Stomach (tissue), 9 donors: Measurements from ENCODE around the gene ULBP2. TPM values are rescaled to one million over a fixed set of nuclear protein-coding genes. Genes with fewer than 3 reads are reported as not detected.
"Not testable (repeated sequence)": the region's sequence is repeated elsewhere in the genome, so short reads cannot be mapped to it uniquely, and the experiment has no call there.

Source experiments
- DNase-seq, 2 donors: peaks; one replicate each; pipeline versions ENCODE4 v3.0.0 to v3.0.0-alpha.2; 2013 to 2019
- H3K27ac ChIP-seq, 5 donors: fragments of 200-600 bp in 4 of 5; sonication (generic) in 4 of 5; one replicate each; pipeline ENCODE4 v1.5.1; 2013 to 2019; ENCODE audit warnings: mild to moderate bottlenecking in 1 of 5, moderate library complexity in 1 of 5
- H3K27me3 ChIP-seq, 3 donors: fragments of 200-600 bp; sonication (generic); one replicate each; pipeline ENCODE4 v1.5.1; 2017 to 2019; ENCODE audit warnings: mixed run types in 1 of 3
- H3K36me3 ChIP-seq, 4 donors: fragments of 200-600 bp; sonication (generic); 1 replicate in 3 of 4; 2 replicates in 1 of 4; pipeline ENCODE4 v1.5.1; 2016 to 2019
- H3K4me1 ChIP-seq, 4 donors: fragments of 200-600 bp; sonication (generic); one replicate each; pipeline ENCODE4 v1.5.1; 2016 to 2019
- H3K4me3 ChIP-seq, 4 donors: fragments of 200-600 bp; sonication (generic) in 3 of 4; one replicate each; pipeline ENCODE4 v1.5.1; 2016 to 2019; ENCODE audit warnings: mild to moderate bottlenecking in 1 of 4
- H3K9me3 ChIP-seq, 4 donors: fragments of 200-600 bp; sonication (generic); one replicate each; pipeline ENCODE4 v1.5.1; 2016 to 2019
- CTCF ChIP-seq, 7 experiments: fragments of 450-650 bp in 4 of 7; fragments of 200-600 bp in 3 of 7; sonication (generic) in 3 of 7; IDR thresholded peaks; one replicate each; pipeline ENCODE4 v1.5.1; 2016 to 2019; ENCODE audit warnings: antibody characterized with exemption in 7 of 7, control low read depth in 2 of 7, mild to moderate bottlenecking in 1 of 7
- EP300 ChIP-seq: sonication (generic); formaldehyde crosslinking; IDR thresholded peaks from one replicate; pipeline ENCODE4 v1.6.1; 2017; ENCODE audit warnings: antibody characterized with exemption
- POLR2A ChIP-seq, 4 donors: fragments of 450-650 bp; IDR thresholded peaks; one replicate each; pipeline ENCODE4 v1.6.1; 2016; ENCODE audit warnings: antibody characterized with exemption in 4 of 4, control low read depth in 2 of 4, mild to moderate bottlenecking in 1 of 4, moderate library complexity in 1 of 4
- POLR2AphosphoS5 ChIP-seq, 3 donors: sonication (generic); formaldehyde crosslinking; IDR thresholded peaks; one replicate each; pipeline ENCODE4 v1.6.1; 2016; ENCODE audit warnings: antibody characterized with exemption in 3 of 3
- WGBS, 5 donors: extraction: QIAGEN DNeasy Blood & Tissue Kit in 3 of 5; methylation state at CpG; one replicate each; pipeline versions ENCODE4 v1.1.5 to v1.1.7; 2013 to 2018; 5-methylcytosine and 5-hydroxymethylcytosine counted together
- intact Hi-C: fragments of 100-400 bp; cut with DNase I; formaldehyde crosslinking; loops from one replicate; pipeline ENCODE4 v1.15.1; 2023; ENCODE audit warnings: low total_unique reads
- polyA plus RNA-seq, 3 donors: library from polyadenylated mRNA; stranded (reverse); fragments of 200-250 nt; gene quantifications; one replicate each; pipeline ENCODE4 v1.2.3, GENCODE V29; 2013
- total RNA-seq, 5 donors: library from RNA; depleted of rRNA; stranded (reverse); fragments of >200 nt; gene quantifications; one replicate each; pipeline versions ENCODE4 v1.1.0 to v1.2.3, GENCODE V29; 2014 to 2016
- donor health status: healthy with polysubstance abuse.
- donor health status: Bipolar disorder and iron deficiency.
- donor health status: healthy.

ULBP2 gene
- total and polyA plus RNA-seq, 8 donors = 0.31 to 1.4 (median 0.43) TPM; not detected in 5

- 1 to 3% (median 1%) methylated on average over 42 to 69 of the region's 69 CpGs for WGBS, 5 donors
- Histone ChIP-seq H3K4me3 (peak within 1 kb of the TSS; percentile 45 to 66 (median 54)), H3K27me3 (peaks cover 3 to 99% (median 63%) of the 10 kb centered on the region in 3 donors), H3K4me1 (peaks cover 24 to 29% (median 27%) of the 10 kb centered on the region in 4 donors), H3K36me3 (no peaks in the 10 kb centered on the region), H3K9me3 (no peaks in the 10 kb centered on the region), H3K27ac (no peak within 1 kb of the TSS)
- intact Hi-C loops = no loop called here
- no peak for TF ChIP-seq POLR2A (IDR thresholded peaks at IDR 0.05)
- peak in 2 of 3 donors; percentile 11 to 56 for TF ChIP-seq POLR2AphosphoS5 (IDR thresholded peaks at IDR 0.05)
- TF ChIP-seq EP300 = no peak
- TF ChIP-seq CTCF (IDR thresholded peaks at IDR 0.05) = no peak
- peak; percentile 64 to 92 for DNase-seq
Observed at GRCh38 chr6:149963462-149964307, 21.9 kb downstream of the ULBP2 start, which contains the start of gene ULBP1. Gene ULBP1, plus strand, starts transcription at chr6:149963943. Its CDS starts 107 bp downstream, at chr6:149964050.

DNA sequence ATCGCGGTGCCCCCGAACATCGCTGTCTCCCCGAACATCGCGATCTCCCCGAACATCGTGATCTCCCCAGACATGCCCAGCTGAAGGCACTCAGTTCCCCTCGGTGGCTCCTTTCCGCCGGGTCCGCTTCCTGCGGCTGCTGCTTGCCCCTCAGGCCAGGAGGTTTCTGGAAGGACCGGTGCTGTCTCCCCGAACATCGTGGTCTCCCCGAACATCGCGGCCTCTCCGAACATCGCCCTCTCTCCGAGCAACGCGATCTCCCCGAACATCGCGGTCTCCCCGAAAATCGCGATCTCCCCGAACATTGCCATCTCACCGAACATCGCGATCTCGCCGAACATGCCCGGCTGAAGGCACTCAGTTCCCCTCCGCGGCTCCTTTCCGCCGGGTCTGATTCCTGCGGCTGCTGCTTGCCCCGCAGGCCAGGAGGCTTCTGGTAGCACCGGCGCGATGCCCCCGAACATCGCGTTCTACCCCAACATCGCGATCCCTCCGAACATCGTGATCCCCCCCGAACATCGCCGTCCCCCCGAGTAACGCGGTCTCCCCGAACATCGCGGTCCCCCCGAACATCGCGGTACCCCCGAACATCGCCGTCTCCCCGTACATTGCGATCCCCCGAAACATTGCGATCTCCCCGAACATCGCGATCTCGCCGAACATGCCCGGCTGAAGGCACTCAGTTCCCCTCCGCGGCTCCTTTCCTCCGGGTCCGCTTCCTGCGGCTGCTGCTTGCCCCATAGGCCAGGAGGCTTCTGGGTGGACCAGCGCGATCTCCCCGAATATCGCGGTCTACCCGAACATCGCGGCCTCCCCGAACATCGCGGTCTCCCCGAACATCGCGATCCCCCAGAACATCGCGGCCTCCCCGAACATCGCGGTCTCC is 22.7 kb downstream of the ULBP2 start:
- Histone ChIP-seq H3K4me1 (peaks cover 24 to 29% (median 27%) of the 10 kb centered on the region in 4 donors), H3K27me3 (peaks cover 3 to 98% (median 57%) of the 10 kb centered on the region in 3 donors), H3K36me3 (no peaks in the 10 kb centered on the region), H3K27ac (no peak overlapping the region), H3K9me3 (no peaks in the 10 kb centered on the region), H3K4me3 (peak overlapping the region; percentile 45 to 66 (median 54))
- 2 to 4% (median 3%) methylated on average over 78 to 103 of the region's 103 CpGs for WGBS, 5 donors
- DNase-seq = peak in 1 of 2 donors; percentile 48
- intact Hi-C loops = no loop called here
- no peak for TF ChIP-seq EP300
- no peak for TF ChIP-seq POLR2A (IDR thresholded peaks at IDR 0.05)
- no peak for TF ChIP-seq POLR2AphosphoS5 (IDR thresholded peaks at IDR 0.05)
- no peak for TF ChIP-seq CTCF (IDR thresholded peaks at IDR 0.05)

DNA sequence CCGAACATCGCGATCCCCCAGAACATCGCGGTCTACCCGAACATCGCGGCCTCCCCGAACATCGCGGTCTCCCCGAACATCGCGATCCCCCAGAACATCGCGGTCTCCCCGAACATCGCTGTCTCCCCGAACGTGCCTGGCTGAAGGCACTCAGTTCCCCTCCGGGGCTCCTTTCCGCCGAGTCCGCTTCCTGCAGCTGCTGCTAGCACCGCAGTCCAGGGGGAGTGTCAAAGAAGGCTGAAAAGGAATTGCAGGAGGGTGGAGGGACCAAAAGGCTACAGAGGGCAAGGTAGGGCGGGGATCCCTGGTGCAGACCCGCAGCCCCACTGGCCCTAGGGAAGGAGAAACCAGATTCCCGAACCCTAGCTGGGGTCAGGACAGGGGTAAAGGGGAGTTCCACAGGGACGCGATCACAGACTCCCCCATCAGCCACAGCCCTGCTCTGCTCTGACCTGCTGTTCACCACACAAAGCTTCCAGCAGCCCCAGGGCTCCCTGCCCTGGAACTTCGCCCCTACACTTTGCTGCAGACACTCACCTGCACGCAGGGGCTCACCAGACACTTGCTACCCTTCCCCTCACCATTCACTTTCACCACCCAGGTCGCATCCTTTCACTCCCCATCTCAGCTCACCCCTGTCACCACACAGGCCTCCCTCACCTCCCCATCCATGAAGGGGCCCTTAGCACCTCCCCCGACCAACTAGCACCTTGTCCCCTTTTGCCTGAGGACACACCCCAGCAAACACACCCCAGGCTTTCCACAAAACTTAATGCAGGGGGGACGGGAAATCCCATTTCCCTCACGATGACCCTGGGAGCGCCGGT is 23.6 kb downstream of the ULBP2 start:
- H3K4me1 ChIP-seq = peaks cover 24 to 29% (median 27%) of the 10 kb centered on the region in 4 donors
- no peaks in the 10 kb centered on the region for H3K9me3 ChIP-seq
- DNase-seq = peak in 1 of 2 donors; percentile 62
- H3K36me3 ChIP-seq = no peaks in the 10 kb centered on the region
- 8 to 39% (median 11%) methylated on average over 9 to 38 of the region's 38 CpGs for WGBS, 5 donors
- H3K4me3 ChIP-seq = peak overlapping the region; percentile 45 to 66 (median 54)
- intact Hi-C loops = no loop called here
- H3K27me3 ChIP-seq = peaks cover 3 to 98% (median 55%) of the 10 kb centered on the region in 3 donors
- TF ChIP-seq POLR2A (IDR thresholded peaks at IDR 0.05) (no peak), EP300 (no peak), POLR2AphosphoS5 (IDR thresholded peaks at IDR 0.05) (no peak), CTCF (IDR thresholded peaks at IDR 0.05) (no peak)
- no peak overlapping the region for H3K27ac ChIP-seq

DNA sequence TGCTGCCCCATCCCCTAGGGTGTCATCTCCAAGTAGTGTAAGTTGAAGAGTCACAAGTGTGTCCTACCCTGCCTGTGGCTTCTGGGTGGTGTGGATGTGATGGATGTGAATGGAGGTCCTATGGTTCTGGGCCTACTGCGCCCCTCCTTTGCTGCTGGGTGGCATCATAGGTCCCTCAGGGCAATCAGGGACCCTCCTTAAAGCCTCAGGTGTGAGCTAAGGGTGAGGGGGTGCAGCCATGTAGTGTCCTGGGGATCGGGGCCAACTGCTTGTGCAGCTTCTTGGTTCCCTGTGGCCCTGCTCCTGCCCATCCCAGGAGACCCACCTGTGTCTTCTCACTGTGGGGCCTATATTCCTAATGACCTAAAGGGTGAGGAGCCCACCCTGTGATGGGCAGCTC is 24.5 kb downstream of the ULBP2 start:
- H3K4me3 ChIP-seq, H3K9me3 ChIP-seq, H3K36me3 ChIP-seq, H3K27ac ChIP-seq, intact Hi-C loops, DNase-seq: not testable (repeated sequence)
- WGBS, 5 donors = 86 to 100% (median 91%) methylated on average over 1 to 2 of the region's 2 CpGs
- H3K27me3 ChIP-seq = peaks cover 3 to 98% (median 48%) of the 10 kb centered on the region in 3 donors
- peaks cover 24 to 29% (median 27%) of the 10 kb centered on the region in 4 donors for H3K4me1 ChIP-seq
